GM08714 (cell line): ENCODE results near the gene EMID1.

Experiments used
- H3K4me3 ChIP-seq: fragments of 200-500 bp; sonication (Bioruptor generic); 2 replicates; pipeline ENCODE4 v1.5.1; 2014; ENCODE audit warnings: mild to moderate bottlenecking, low read length, inconsistent platforms
- ZNF274 ChIP-seq: IDR thresholded peaks from 2 replicates; pipeline ENCODE4 v1.6.1; 2012; ENCODE audit warnings: mild to moderate bottlenecking, low read depth, low read length

The EMID1 gene

GRCh38 chr22:29200901-29201300, 4.8 kb upstream of the EMID1 start:
- no peak overlapping the region; the same call in 1 of the 2 replicates for H3K4me3 ChIP-seq
- TF ChIP-seq ZNF274, result no peak

- TF ChIP-seq ZNF274, result no peak
- H3K4me3 ChIP-seq, result peak overlapping the region; percentile 10; the same call in 1 of the 2 replicates
Observed at GRCh38 chr22:29201782-29202181, 3.9 kb upstream of the EMID1 start.

GRCh38 chr22:29202212-29203192, 3.2 kb upstream of the EMID1 start:
- peak overlapping the region; percentile 10; the same call in 1 of the 2 replicates for H3K4me3 ChIP-seq
- no peak for TF ChIP-seq ZNF274

GRCh38 chr22:29203488-29204454, 1.9 kb upstream of the EMID1 start:
- no peak for TF ChIP-seq ZNF274
- H3K4me3 ChIP-seq, result peak overlapping the region; percentile 74; the same call in 1 of the 2 replicates

GRCh38 chr22:29204455-29205183, 1.1 kb upstream of the EMID1 start:
- TF ChIP-seq ZNF274, result no peak
- H3K4me3 ChIP-seq, result peak overlapping the region; percentile 74

- H3K4me3 ChIP-seq, result peak overlapping the region; percentile 74
- no peak for TF ChIP-seq ZNF274
Observed at GRCh38 chr22:29205252-29205593, 473 bp upstream of the EMID1 start.

- no peak for TF ChIP-seq ZNF274
- H3K4me3 ChIP-seq, result peak overlapping the region; percentile 84
Observed at GRCh38 chr22:29206372-29207242, 911 bp downstream of the EMID1 start.

- H3K4me3 ChIP-seq, result peak overlapping the region; percentile 84; the same call in 1 of the 2 replicates
- no peak for TF ChIP-seq ZNF274
Observed at GRCh38 chr22:29207243-29207550, 1.5 kb downstream of the EMID1 start.

- no peak for TF ChIP-seq ZNF274
- H3K4me3 ChIP-seq, result peak overlapping the region; percentile 84; the same call in 1 of the 2 replicates
Observed at GRCh38 chr22:29207562-29208501, 2.1 kb downstream of the EMID1 start.

GRCh38 chr22:29208502-29208862, 2.8 kb downstream of the EMID1 start:
- TF ChIP-seq ZNF274, result no peak
- peak overlapping the region; percentile 84; the same call in 1 of the 2 replicates for H3K4me3 ChIP-seq

- TF ChIP-seq ZNF274, result no peak
- H3K4me3 ChIP-seq, result peak overlapping the region; percentile 84; the same call in 1 of the 2 replicates
Observed at GRCh38 chr22:29208879-29209623, 3.4 kb downstream of the EMID1 start.

GRCh38 chr22:29209624-29209929, 3.9 kb downstream of the EMID1 start:
- TF ChIP-seq ZNF274, result no peak
- no peak overlapping the region; the same call in 1 of the 2 replicates for H3K4me3 ChIP-seq
